Tibial artery (tissue), 4 donors: ENCODE results near the gene SKAP1.
"Not testable (repeated sequence)": the region's sequence is repeated elsewhere in the genome, so short reads cannot be mapped to it uniquely, and the experiment has no call there.

ENCODE experiments used
- DNase-seq, 2 donors: peaks; one replicate each; pipeline ENCODE4 v3.0.0-alpha.2; 2019
- H3K27ac ChIP-seq, 2 donors: fragments of 200-600 bp; sonication (generic) in 1 of 2; 1 replicate in 1 of 2; 2 replicates in 1 of 2; pipeline ENCODE4 v1.5.1; 2018 to 2019; ENCODE audit warnings: mild to moderate bottlenecking in 1 of 2
- H3K27me3 ChIP-seq, 2 donors: fragments of 200-600 bp; sonication (generic) in 1 of 2; one replicate each; pipeline versions ENCODE4 v1.5.1 to v1.6.0; 2016 to 2019
- H3K36me3 ChIP-seq, 3 donors: fragments of 200-600 bp; sonication (generic) in 2 of 3; one replicate each; pipeline ENCODE4 v1.5.1; 2016 to 2019; ENCODE audit warnings: mild to moderate bottlenecking in 2 of 3
- H3K4me1 ChIP-seq, 4 donors: fragments of 200-600 bp; sonication (generic) in 2 of 4; 1 replicate in 3 of 4; 2 replicates in 1 of 4; pipeline ENCODE4 v1.5.1; 2016 to 2019
- H3K4me3 ChIP-seq, 2 donors: fragments of 200-600 bp; sonication (generic) in 1 of 2; 1 replicate in 1 of 2; 2 replicates in 1 of 2; pipeline ENCODE4 v1.5.1; 2018 to 2019; ENCODE audit warnings: mild to moderate bottlenecking in 2 of 2
- H3K9me3 ChIP-seq, 3 donors: fragments of 200-600 bp; sonication (generic) in 1 of 3; one replicate each; pipeline ENCODE4 v1.5.1; 2016 to 2019
- CTCF ChIP-seq, 2 experiments: fragments of 200-600 bp in 1 of 2; fragments of 450-650 bp in 1 of 2; IDR thresholded peaks; one replicate each; pipeline ENCODE4 v1.5.1; 2017 to 2019; ENCODE audit warnings: antibody characterized with exemption in 2 of 2, mild to moderate bottlenecking in 1 of 2, moderate library complexity in 1 of 2
- intact Hi-C: fragments of 100-400 bp; cut with DNase I; formaldehyde crosslinking; loops from one replicate; pipeline ENCODE4 v1.15.0; 2023; ENCODE audit warnings: low total_unique reads

The SKAP1 gene

GRCh38 chr17:48374650-48375230 lies 55.3 kb downstream of the SKAP1 start:
- Histone ChIP-seq H3K36me3 (no peaks in the 10 kb centered on the region), H3K4me1 (no peaks in the 10 kb centered on the region), H3K27me3 (peaks cover 0 to 59% of the 10 kb centered on the region in 2 donors), H3K4me3 (no peak overlapping the region), H3K27ac (no peak overlapping the region), H3K9me3 (no peaks in the 10 kb centered on the region)
- TF ChIP-seq CTCF (IDR thresholded peaks at IDR 0.05), result no peak
- intact Hi-C loops, result no loop called here
- peak in 1 of 2 donors; percentile 24 for DNase-seq

- no peaks in the 10 kb centered on the region for H3K9me3 ChIP-seq
- H3K36me3 ChIP-seq, result no peaks in the 10 kb centered on the region
- no peaks in the 10 kb centered on the region for H3K4me1 ChIP-seq
- no peak for TF ChIP-seq CTCF (IDR thresholded peaks at IDR 0.05)
- no peak for DNase-seq
- H3K4me3 ChIP-seq, result no peak overlapping the region
- intact Hi-C loops, result no loop called here
- no peak overlapping the region for H3K27ac ChIP-seq
- peaks cover 0 to 68% of the 10 kb centered on the region in 2 donors for H3K27me3 ChIP-seq
These were observed 56.1 kb downstream of the SKAP1 start for GRCh38 chr17:48373883-48374282.

GRCh38 chr17:48373130-48373830 lies 56.7 kb downstream of the SKAP1 start:
- no peaks in the 10 kb centered on the region for H3K9me3 ChIP-seq
- no peaks in the 10 kb centered on the region for H3K36me3 ChIP-seq
- TF ChIP-seq CTCF (IDR thresholded peaks at IDR 0.05), result no peak
- peaks cover 0 to 71% of the 10 kb centered on the region in 2 donors for H3K27me3 ChIP-seq
- H3K4me3 ChIP-seq, result no peak overlapping the region
- H3K27ac ChIP-seq, result no peak overlapping the region
- intact Hi-C loops, result no loop called here
- no peaks in the 10 kb centered on the region for H3K4me1 ChIP-seq
- no peak for DNase-seq

- DNase-seq, H3K4me3 ChIP-seq, H3K4me1 ChIP-seq, intact Hi-C loops, H3K36me3 ChIP-seq, H3K27ac ChIP-seq, H3K9me3 ChIP-seq: not testable (repeated sequence)
- H3K27me3 ChIP-seq, result peaks cover 0 to 68% of the 10 kb centered on the region in 2 donors
These were observed 61.0 kb downstream of the SKAP1 start for GRCh38 chr17:48368967-48369366.

GRCh38 chr17:48368352-48368908 lies 61.6 kb downstream of the SKAP1 start:
- no peak for TF ChIP-seq CTCF (IDR thresholded peaks at IDR 0.05)
- H3K4me3 ChIP-seq, result no peak overlapping the region
- intact Hi-C loops, result no loop called here
- no peaks in the 10 kb centered on the region for H3K4me1 ChIP-seq
- peaks cover 0 to 64% of the 10 kb centered on the region in 2 donors for H3K27me3 ChIP-seq
- H3K36me3 ChIP-seq, result no peaks in the 10 kb centered on the region
- no peak for DNase-seq
- H3K9me3 ChIP-seq, result no peaks in the 10 kb centered on the region
- H3K27ac ChIP-seq, result no peak overlapping the region

GRCh38 chr17:48363161-48363560 lies 66.9 kb downstream of the SKAP1 start:
- H3K4me3 ChIP-seq, result no peak overlapping the region
- TF ChIP-seq CTCF (IDR thresholded peaks at IDR 0.05), result no peak
- no peak for DNase-seq
- intact Hi-C loops, result no loop called here
- H3K36me3 ChIP-seq, result no peaks in the 10 kb centered on the region
- H3K9me3 ChIP-seq, result no peaks in the 10 kb centered on the region
- peaks cover 0 to 39% of the 10 kb centered on the region in 2 donors for H3K27me3 ChIP-seq
- H3K27ac ChIP-seq, result no peak overlapping the region
- no peaks in the 10 kb centered on the region for H3K4me1 ChIP-seq

- DNase-seq, H3K4me1 ChIP-seq, H3K36me3 ChIP-seq, H3K4me3 ChIP-seq, intact Hi-C loops, H3K9me3 ChIP-seq, H3K27ac ChIP-seq: not testable (repeated sequence)
- peaks cover 0 to 37% of the 10 kb centered on the region in 2 donors for H3K27me3 ChIP-seq
These were observed 69.0 kb downstream of the SKAP1 start for GRCh38 chr17:48360861-48361633.
